ENCODE results near the gene KCNT2. TPM values are rescaled to one million over a fixed set of nuclear protein-coding genes. Genes with fewer than 3 reads are reported as not detected.

The KCNT2 gene
- total and polyA plus RNA-seq, 2 of the 8 experiments (the other 6 are each of a cell fraction or from before 2014, with no cell fraction given) = 2.3 to 10.2 TPM

DNA sequence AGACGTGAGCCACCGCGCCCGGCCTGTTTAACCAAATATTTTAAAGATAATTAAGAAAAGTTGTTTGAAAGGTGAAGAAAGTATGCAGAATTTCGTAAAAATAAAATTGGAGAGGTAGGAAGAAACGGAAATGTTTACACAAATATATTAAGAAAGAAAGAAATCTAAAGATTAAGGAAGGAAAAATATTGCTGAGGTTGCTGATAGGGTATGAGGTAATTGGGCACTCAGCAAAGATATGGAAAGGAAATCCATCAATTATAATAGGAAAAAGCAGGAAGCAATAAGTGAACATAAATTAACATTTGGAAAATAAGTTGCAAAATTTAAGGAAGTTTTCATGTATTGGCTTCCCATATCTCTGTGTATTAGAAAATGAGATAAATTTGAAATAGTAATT, 225.9 kb downstream of the KCNT2 start (continued):
- TF ChIP-seq YY1 (IDR thresholded peaks at IDR 0.05; ENCODE audit: low read depth, low read length) = no peak
- no peak for TF ChIP-seq TAF1 (IDR thresholded peaks at IDR 0.05; ENCODE audit: low read depth, low read length)
- TF ChIP-seq JUND (IDR thresholded peaks at IDR 0.05; ENCODE audit: low read length) = no peak
- TF ChIP-seq PHF8 (conservative IDR thresholded peaks at IDR 0.05; ENCODE audit: low read depth, low read length) = no peak
- TF ChIP-seq SIRT6 (IDR thresholded peaks at IDR 0.05; ENCODE audit: low read length) = no peak

Data from H1 (cell line).